HCT116 (cell line): ENCODE measurements around the gene DCAF6. TPM values are rescaled to one million over a fixed set of nuclear protein-coding genes. Genes with fewer than 3 reads are reported as not detected.

Source experiments
- ATAC-seq: fragments of 200-7000 bp; cut with Tn5 transposase; 2 replicates; pipeline ENCODE4 v1.9.1; 2020; ENCODE audit warnings: mild to moderate bottlenecking, moderate library complexity
- BruUV-seq: library from RNA; stranded (reverse); fragments of 400-500 nt; replicated peaks from 2 replicates; lab custom pipeline; 2021; lab: Mats Ljungman, UMichigan
- CTCF ChIA-PET: fragments of 300-600 bp; sonication (Branson Sonifier 250); formaldehyde crosslinking; loops from one replicate; lab custom pipeline; 2021; ENCODE audit warnings: antibody characterized with exemption; lab: Charles Lee
- POLR2A ChIA-PET: fragments of 300-600, 350-600 bp; sonication (Branson Sonifier 250); formaldehyde crosslinking; loops from one replicate; lab custom pipeline; 2021; ENCODE audit warnings: antibody characterized with exemption; lab: Charles Lee
- RAD21 ChIA-PET, 2 experiments: fragments of 300-600 bp; sonication (Branson Sonifier 250); formaldehyde crosslinking; loops; one replicate each; lab custom pipeline; 2023; ENCODE audit warnings: low total read pairs in 2 of 2; ENCODE audit not compliant: uncharacterized antibody in 2 of 2, unreplicated experiment in 2 of 2, low non-redundant PET in 1 of 2; lab: Charles Lee
- DNase-seq: peaks from one replicate; pipeline ENCODE4 v3.0.0-alpha.2; 2010; ENCODE audit warnings: low read depth, low spot score
- H2AFZ ChIP-seq: fragments of 200-600 bp; shearing (Covaris generic), sonication (generic); 2 replicates; pipeline ENCODE4 v1.6.1; 2017; ENCODE audit warnings: low read depth, mixed run types, mixed read lengths, antibody characterized with exemption, low read length; ENCODE audit not compliant: poor library complexity, severe bottlenecking
- H3K27ac ChIP-seq: 2 replicates; pipeline ENCODE4 v1.5.1; 2012; ENCODE audit warnings: low read depth, low read length
- H3K27me3 ChIP-seq: fragments of 200-600 bp; sonication (generic); 2 replicates; pipeline ENCODE4 v1.6.1; 2016; ENCODE audit warnings: mixed run types, low read length, mixed read lengths; ENCODE audit not compliant: insufficient read depth
- H3K36me3 ChIP-seq, 2 experiments: fragments of 200-500 bp in 1 of 2; fragments of 200-600 bp in 1 of 2; sonication (Bioruptor generic) in 1 of 2; sonication (generic) in 1 of 2; 2 replicates each; pipeline versions ENCODE4 v1.5.1 to v1.6.1; 2014 to 2016; ENCODE audit warnings: low read length in 2 of 2, inconsistent platforms in 1 of 2, mixed read lengths in 1 of 2, mixed run types in 1 of 2; ENCODE audit not compliant: insufficient read depth in 2 of 2, control insufficient read depth in 1 of 2
- H3K4me1 ChIP-seq, 2 experiments: fragments of 200-600 bp in 1 of 2; sonication (generic) in 1 of 2; 2 replicates each; pipeline versions ENCODE4 v1.5.1 to v1.6.1; 2012 to 2017; ENCODE audit warnings: low read length in 2 of 2, inconsistent platforms in 1 of 2, mild to moderate bottlenecking in 1 of 2, mixed read lengths in 1 of 2, mixed run types in 1 of 2, moderate library complexity in 1 of 2; ENCODE audit not compliant: insufficient read depth in 2 of 2, control insufficient read depth in 1 of 2
- H3K4me2 ChIP-seq: fragments of 200-600 bp; sonication (generic); 2 replicates; pipeline ENCODE4 v1.6.1; 2017; ENCODE audit warnings: mixed run types, low read length, mixed read lengths
- H3K4me3 ChIP-seq, 2 experiments: fragments of 200-600 bp in 1 of 2; sonication (generic) in 1 of 2; replicated peaks in 1 of 2; 2 replicates each; pipeline ENCODE4 v1.5.1; 2011 to 2016; ENCODE audit warnings: low read length in 2 of 2, control low read depth in 1 of 2, low read depth in 1 of 2, mild to moderate bottlenecking in 1 of 2, mixed read lengths in 1 of 2, mixed run types in 1 of 2
- H3K79me2 ChIP-seq: fragments of 200-600 bp; sonication (generic); 2 replicates; pipeline ENCODE4 v1.6.1; 2017; ENCODE audit warnings: mild to moderate bottlenecking, mixed run types, low read length, moderate library complexity, mixed read lengths; ENCODE audit not compliant: insufficient read depth
- H3K9ac ChIP-seq: fragments of 200-600 bp; sonication (generic); 2 replicates; pipeline ENCODE4 v1.6.1; 2016; ENCODE audit warnings: low read length, mixed read lengths
- H3K9me2 ChIP-seq: fragments of 200-600 bp; sonication (generic), shearing (Covaris generic); 2 replicates; pipeline ENCODE4 v1.6.1; 2017; ENCODE audit warnings: mixed run types, mild to moderate bottlenecking, moderate library complexity; ENCODE audit not compliant: insufficient read depth
- H3K9me3 ChIP-seq, 2 experiments: fragments of 200-500 bp in 1 of 2; fragments of 200-600 bp in 1 of 2; sonication (Bioruptor generic) in 1 of 2; sonication (generic) in 1 of 2; 2 replicates each; pipeline ENCODE4 v1.6.1; 2014 to 2017; ENCODE audit warnings: low read length in 2 of 2, mixed read lengths in 2 of 2, inconsistent platforms in 1 of 2, low read depth in 1 of 2, mild to moderate bottlenecking in 1 of 2, mixed run types in 1 of 2, moderate library complexity in 1 of 2; ENCODE audit not compliant: control insufficient read depth in 1 of 2, insufficient read depth in 1 of 2
- H4K20me1 ChIP-seq: fragments of 200-600 bp; sonication (generic), shearing (Covaris generic); 2 replicates; pipeline ENCODE4 v1.6.1; 2017; ENCODE audit warnings: mixed run types, mild to moderate bottlenecking, moderate library complexity; ENCODE audit not compliant: insufficient read depth
- CEBPB ChIP-seq: IDR thresholded peaks from 2 replicates; pipeline ENCODE4 v1.6.1; 2012; ENCODE audit warnings: low read depth
- CTCF ChIP-seq, 3 experiments: fragments of 200-600 bp in 1 of 3; sonication (generic) in 1 of 3; IDR thresholded peaks in 2 of 3; conservative IDR thresholded peaks in 1 of 3; 2 replicates each; pipeline ENCODE4 v1.5.1; 2012 to 2017; ENCODE audit warnings: low read depth in 2 of 3, low read length in 2 of 3, antibody characterized with exemption in 1 of 3, borderline replicate concordance in 1 of 3, control low read depth in 1 of 3, mild to moderate bottlenecking in 1 of 3, mixed read lengths in 1 of 3, mixed run types in 1 of 3, moderate library complexity in 1 of 3; ENCODE audit not compliant: insufficient read depth in 1 of 3
- RAD21 ChIP-seq: IDR thresholded peaks from 2 replicates; pipeline ENCODE4 v1.6.1; 2012; ENCODE audit warnings: low read depth, mild to moderate bottlenecking
- YY1 ChIP-seq: IDR thresholded peaks from 2 replicates; pipeline ENCODE4 v1.6.1; 2011; ENCODE audit warnings: low read length, low read depth, moderate library complexity, mild to moderate bottlenecking; ENCODE audit not compliant: insufficient replicate concordance; ENCODE audit errors: extremely low read depth
- intact Hi-C: fragments of 100-400 bp; cut with micrococcal nuclease; formaldehyde crosslinking; loops from 2 replicates; pipeline ENCODE4 v1.10.0; 2022
- total RNA-seq: library from RNA; stranded (reverse); gene quantifications from one replicate; pipeline ENCODE4 v1.2.1, GENCODE V29; 2021; ENCODE audit not compliant: unreplicated experiment

Gene DCAF6
- total RNA-seq, 1 experiment from 2014 or later = 34.2 TPM

- no peak for TF ChIP-seq CEBPB
- TF ChIP-seq, all 23 proteins: peak for 0
Measured at GRCh38 chr1:168091720-168092550, 155.5 kb downstream of the DCAF6 start (continued).

GRCh38 chr1:168092566-168093355 lies 156.3 kb downstream of the DCAF6 start:
- peak; percentile 19 for DNase-seq
- Histone ChIP-seq H4K20me1 (no peaks in the 10 kb centered on the region), H3K9ac (no peak overlapping the region), H3K9me3 (no peaks in the 10 kb centered on the region), H3K4me2 (no peak overlapping the region), H3K4me1 (peaks cover 0 to 10% of the 10 kb centered on the region in 2 experiments; a peak in 1 of 4 replicates), H3K79me2 (no peaks in the 10 kb centered on the region)
- ChIA-PET RAD21 (no interaction called here), POLR2A (no interaction called here)
- no TSS peak for BruUV-seq
- TF ChIP-seq CTCF (IDR thresholded peaks at IDR 0.05 in 2 of 3, conservative IDR thresholded peaks at IDR 0.05 in 1 of 3; ENCODE audit: borderline replicate concordance in 1 of 3, insufficient read depth in 1 of 3, low read depth in 2 of 3, low read length in 2 of 3) (peak; percentile 35 to 54 (median 41); a peak in 3 of 6 replicates), RAD21 (peak; percentile 77), YY1 (no peak)
- TF ChIP-seq, all 23 proteins: peak for 2
- H3K27me3 ChIP-seq = no peaks in the 10 kb centered on the region
- H3K27ac ChIP-seq = no peak overlapping the region
- H3K9me2 ChIP-seq = no peaks in the 10 kb centered on the region
- no peak overlapping the region for H2AFZ ChIP-seq
- no peak overlapping the region for H3K4me3 ChIP-seq
- ATAC-seq = peak; percentile 85
- no peaks in the 10 kb centered on the region for H3K36me3 ChIP-seq
- CTCF ChIA-PET = interaction anchor here (0.9 to 5.2 kb wide), 3 partner anchors 10 to 250 kb away, joined by 3 to 27 read pairs (median 4); no protein-coding TSS in a partner anchor
- intact Hi-C loops = no loop called here
